WTC11 (cell line): ENCODE measurements around the gene SPDYC. TPM values are rescaled to one million over a fixed set of nuclear protein-coding genes. Genes with fewer than 3 reads are reported as not detected.

ENCODE experiments used
- IRF1 ChIP-seq: sonication (generic); formaldehyde crosslinking; IDR thresholded peaks from 2 replicates; pipeline ENCODE4 v1.8.0; 2023; ENCODE audit warnings: missing genetic modification reagents
- OVOL2 ChIP-seq: fragments of 250-450 bp; sonication (Bioruptor Pico); IDR thresholded peaks from 2 replicates; pipeline ENCODE4 v1.9.0; 2021; ENCODE audit warnings: mild to moderate bottlenecking, borderline replicate concordance
- microRNA-seq: library from miRNA; unstranded; fragments of <30 nt; microRNA quantifications from one replicate; pipeline ENCODE4 v1.2.0, GENCODE V29; 2022; ENCODE audit warnings: borderline number of aligned reads
- total RNA-seq: library from RNA; stranded (reverse); gene quantifications from 3 replicates; pipeline ENCODE4 v1.2.3, GENCODE V29; 2021

The SPDYC gene
- total RNA-seq, 1 experiment from 2014 or later, result 0.35 TPM

DNA sequence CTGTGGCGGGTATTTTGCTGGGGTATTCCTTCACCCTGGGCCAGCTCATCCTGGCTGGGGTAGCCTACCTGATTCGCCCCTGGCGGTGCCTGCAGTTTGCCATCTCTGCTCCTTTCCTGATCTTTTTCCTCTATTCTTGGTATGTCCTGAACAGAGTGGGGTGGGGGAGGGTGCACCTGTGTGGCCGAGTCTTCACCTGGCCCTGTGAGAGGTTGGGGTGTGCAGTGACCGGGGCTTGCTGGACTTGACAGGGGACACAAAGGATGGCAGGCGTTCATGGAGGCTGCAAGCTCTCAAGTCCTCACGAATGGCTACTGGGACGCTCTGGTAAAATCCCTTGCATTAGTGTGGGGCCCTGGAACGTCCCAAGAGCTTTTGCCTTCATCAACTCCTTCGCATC, 51.0 kb downstream of the SPDYC start (continued):
- TF ChIP-seq IRF1 (CRISPR knock-in tag) (no peak), OVOL2 (no peak)
- TF ChIP-seq, all 79 proteins: peak for 0

Small RNAs within 50 kb of the gene (microRNA-seq; reads per million reads assigned to microRNA genes)
- gene MIR6751, result 1.0 reads per million

Other genes with a start within 250 kb of the SPDYC start
- gene PPP2R5B, start 245.5 kb upstream of the SPDYC start, total RNA-seq, result 8.7 to 10.2 TPM (median 9.1 TPM) in 3 replicates
- 1.0 to 1.6 TPM (median 1.6 TPM) in 3 replicates for gene GPHA2, start 234.3 kb upstream of the SPDYC start, total RNA-seq
- gene MAJIN, start 198.1 kb upstream of the SPDYC start, total RNA-seq, result not detected in 3 replicates
- 1.3 to 3.2 TPM (median 2.2 TPM) in 3 replicates for gene BATF2, start 173.3 kb upstream of the SPDYC start, total RNA-seq
- gene ARL2, start 156.1 kb upstream of the SPDYC start, total RNA-seq, result 171 to 248 TPM (median 235 TPM) in 3 replicates
- gene SNX15, start 142.8 kb upstream of the SPDYC start, total RNA-seq, result 16.7 to 19.6 TPM (median 17.6 TPM) in 3 replicates
- 22.2 to 26.2 TPM (median 22.8 TPM) in 3 replicates for gene SAC3D1, start 129.0 kb upstream of the SPDYC start, total RNA-seq
- 4.5 to 6.1 TPM (median 5.9 TPM) in 3 replicates for gene NAALADL1, start 111.7 kb upstream of the SPDYC start, total RNA-seq
- gene CDCA5, start 86.2 kb upstream of the SPDYC start, total RNA-seq, result 80.6 to 95.9 TPM (median 86.9 TPM) in 3 replicates
- gene ZFPL1, start 86.0 kb upstream of the SPDYC start, total RNA-seq, result 32.2 to 33.8 TPM (median 32.8 TPM) in 3 replicates
- gene VPS51, start 74.0 kb upstream of the SPDYC start, total RNA-seq, result 122 to 136 TPM (median 123 TPM) in 3 replicates
- 63.8 to 74.9 TPM (median 71.5 TPM) in 3 replicates for gene TM7SF2, start 58.4 kb upstream of the SPDYC start, total RNA-seq
- 15.9 to 18.3 TPM (median 16.7 TPM) in 3 replicates for gene ZNHIT2, start 52.5 kb upstream of the SPDYC start, total RNA-seq
- 951 to 991 TPM (median 985 TPM) in 3 replicates for gene FAU, start 48.1 kb upstream of the SPDYC start, total RNA-seq
- 51.3 to 55.9 TPM (median 53.3 TPM) in 3 replicates for gene MRPL49, start 47.9 kb upstream of the SPDYC start, total RNA-seq
- gene SYVN1, start 35.7 kb upstream of the SPDYC start, total RNA-seq, result 27.6 to 34.8 TPM (median 31.8 TPM) in 3 replicates
- 204 to 257 TPM (median 218 TPM) in 3 replicates for gene CAPN1, start 11.7 kb downstream of the SPDYC start, total RNA-seq
- 26.9 to 35.6 TPM (median 28.5 TPM) in 3 replicates for gene POLA2, start 91.7 kb downstream of the SPDYC start, total RNA-seq
- gene CDC42EP2, start 144.6 kb downstream of the SPDYC start, total RNA-seq, result 11.0 to 15.2 TPM (median 11.5 TPM) in 3 replicates
- gene DPF2, start 163.6 kb downstream of the SPDYC start, total RNA-seq, result 59.0 to 71.0 TPM (median 66.3 TPM) in 3 replicates
- gene TIGD3, start 184.5 kb downstream of the SPDYC start, total RNA-seq, result 1.9 to 2.3 TPM (median 2.1 TPM) in 3 replicates
- 1.5 to 2.5 TPM (median 1.7 TPM) in 3 replicates for gene SLC25A45, start 212.4 kb downstream of the SPDYC start, total RNA-seq
- 21.5 to 23.7 TPM (median 22.9 TPM) in 3 replicates for gene FRMD8, start 216.4 kb downstream of the SPDYC start, total RNA-seq